Cardiac fibroblast (primary cell): ENCODE results near the gene SNCAIP.
"Not testable (repeated sequence)": the region's sequence is repeated elsewhere in the genome, so short reads cannot be mapped to it uniquely, and the experiment has no call there.

Experiments used
- DNase-seq, 2 donors: peaks; one replicate each; pipeline versions ENCODE4 v3.0.0 to v3.0.0-alpha.2; 2010; ENCODE audit warnings: low read depth in 2 of 2
- H3K4me3 ChIP-seq, 2 donors: replicated peaks in 1 of 2; 1 replicate in 1 of 2; 2 replicates in 1 of 2; pipeline ENCODE4 v1.5.1; 2011; ENCODE audit warnings: low read depth in 2 of 2, low read length in 2 of 2, mild to moderate bottlenecking in 2 of 2, moderate library complexity in 1 of 2
- TF ChIP-seq, protein P1 (sequence below): IDR thresholded peaks from one replicate; pipeline ENCODE4 v1.5.1; 2011; ENCODE audit warnings: low read depth, mild to moderate bottlenecking, low read length, inconsistent platforms

The SNCAIP gene

DNA sequence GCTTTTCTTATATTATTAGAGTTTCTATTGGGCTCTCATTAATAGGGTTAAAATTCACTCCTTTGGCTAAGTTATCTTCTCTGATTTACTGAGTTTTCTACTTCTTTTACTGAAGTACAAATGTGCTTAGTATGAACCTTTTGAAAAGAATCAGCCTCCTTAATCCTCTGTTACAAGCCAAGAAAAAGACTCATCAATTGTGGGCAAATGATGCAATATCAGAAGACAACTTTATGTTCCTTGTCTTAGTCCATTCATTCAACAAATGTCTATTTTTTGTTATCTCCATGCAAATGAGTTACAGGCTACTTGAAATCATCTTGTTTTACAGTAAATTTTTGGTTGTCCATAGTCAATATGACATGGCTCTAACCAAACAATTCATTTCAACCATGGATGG is 40.3 kb downstream of the SNCAIP start:
- no peak overlapping the region for H3K4me3 ChIP-seq
- no peak for DNase-seq
- TF ChIP-seq, protein P1, sequence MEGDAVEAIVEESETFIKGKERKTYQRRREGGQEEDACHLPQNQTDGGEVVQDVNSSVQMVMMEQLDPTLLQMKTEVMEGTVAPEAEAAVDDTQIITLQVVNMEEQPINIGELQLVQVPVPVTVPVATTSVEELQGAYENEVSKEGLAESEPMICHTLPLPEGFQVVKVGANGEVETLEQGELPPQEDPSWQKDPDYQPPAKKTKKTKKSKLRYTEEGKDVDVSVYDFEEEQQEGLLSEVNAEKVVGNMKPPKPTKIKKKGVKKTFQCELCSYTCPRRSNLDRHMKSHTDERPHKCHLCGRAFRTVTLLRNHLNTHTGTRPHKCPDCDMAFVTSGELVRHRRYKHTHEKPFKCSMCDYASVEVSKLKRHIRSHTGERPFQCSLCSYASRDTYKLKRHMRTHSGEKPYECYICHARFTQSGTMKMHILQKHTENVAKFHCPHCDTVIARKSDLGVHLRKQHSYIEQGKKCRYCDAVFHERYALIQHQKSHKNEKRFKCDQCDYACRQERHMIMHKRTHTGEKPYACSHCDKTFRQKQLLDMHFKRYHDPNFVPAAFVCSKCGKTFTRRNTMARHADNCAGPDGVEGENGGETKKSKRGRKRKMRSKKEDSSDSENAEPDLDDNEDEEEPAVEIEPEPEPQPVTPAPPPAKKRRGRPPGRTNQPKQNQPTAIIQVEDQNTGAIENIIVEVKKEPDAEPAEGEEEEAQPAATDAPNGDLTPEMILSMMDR = no peak

DNA sequence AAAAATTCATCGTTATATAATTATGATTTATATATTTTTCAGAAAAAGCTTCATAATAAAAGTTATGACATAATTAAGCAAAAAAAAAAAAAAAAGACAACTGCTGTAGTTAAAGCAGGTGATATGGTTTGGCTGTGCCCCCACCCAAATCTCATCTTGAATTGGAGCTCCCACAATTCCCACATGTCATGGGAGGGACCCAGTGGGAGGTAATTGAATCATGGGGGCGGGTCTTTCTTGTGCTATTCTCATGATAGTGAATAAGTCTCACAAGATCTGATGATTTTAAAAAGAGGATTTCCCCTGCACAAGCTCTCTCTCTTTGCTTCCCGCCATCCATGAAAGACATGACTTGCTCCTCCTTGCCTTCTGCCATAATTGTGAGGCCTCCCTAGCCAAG is 41.3 kb downstream of the SNCAIP start:
- DNase-seq, H3K4me3 ChIP-seq: not testable (repeated sequence)

DNA sequence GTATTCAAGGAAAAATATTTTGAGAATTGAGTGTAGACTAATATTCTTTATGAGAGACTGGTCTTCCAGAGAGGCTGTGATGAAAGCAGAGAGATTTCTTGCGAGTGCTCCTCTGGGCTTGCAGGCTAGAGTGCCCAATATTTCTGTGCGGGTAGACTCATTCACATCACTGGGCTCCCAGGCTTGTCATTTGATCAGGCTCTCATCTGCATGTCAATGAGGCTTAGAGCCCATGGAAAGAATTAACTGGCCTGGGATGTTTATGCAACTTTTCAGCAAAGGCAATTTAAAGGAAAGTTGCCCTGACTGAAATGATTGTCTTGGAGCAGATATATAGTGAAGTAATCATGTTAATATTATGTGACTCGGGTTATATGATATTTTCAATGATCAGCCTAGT is 42.3 kb downstream of the SNCAIP start:
- no peak overlapping the region for H3K4me3 ChIP-seq
- TF ChIP-seq, protein P1 = no peak
- DNase-seq = no peak

DNA sequence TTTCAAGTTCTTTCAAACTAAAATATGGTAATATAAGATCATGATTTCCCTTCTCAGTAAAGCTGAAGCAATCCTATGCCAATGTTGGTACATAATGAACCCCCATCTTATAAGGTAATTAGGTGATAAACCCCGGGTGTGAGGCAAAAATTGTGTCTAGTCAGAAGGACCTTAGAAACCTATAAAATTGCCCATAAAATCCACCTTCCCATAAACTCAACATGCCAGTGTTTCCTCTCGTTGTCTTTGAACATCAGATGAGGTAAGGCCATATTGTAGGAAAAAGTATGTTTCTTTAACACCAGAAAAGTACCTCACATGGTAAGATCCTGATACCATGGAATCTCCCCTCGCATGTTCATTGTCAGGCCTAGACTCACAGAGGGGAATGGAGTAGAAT is 43.3 kb downstream of the SNCAIP start:
- TF ChIP-seq, protein P1 = no peak
- no peak for DNase-seq
- H3K4me3 ChIP-seq = no peak overlapping the region

DNA sequence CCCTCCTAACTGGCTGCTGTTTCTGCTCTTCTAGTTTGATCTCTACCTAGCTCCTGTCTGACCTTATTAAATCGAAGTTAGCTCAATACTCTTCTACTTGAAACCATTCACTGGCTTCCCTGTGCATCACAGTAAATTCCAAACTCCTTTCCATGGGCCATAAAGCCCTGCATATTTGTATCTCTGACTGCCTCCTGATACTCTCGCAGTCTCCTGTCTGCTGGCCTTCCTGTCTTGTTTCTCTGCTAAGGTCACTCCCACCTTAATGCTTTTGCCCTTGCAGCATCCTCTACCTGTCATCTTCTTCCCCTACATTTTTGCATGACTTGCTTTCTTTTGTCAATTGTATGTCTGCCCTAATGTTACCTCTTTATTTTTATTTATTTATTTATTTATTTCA is 44.8 kb downstream of the SNCAIP start:
- TF ChIP-seq, protein P1 = no peak
- H3K4me3 ChIP-seq = no peak overlapping the region
- no peak for DNase-seq

DNA sequence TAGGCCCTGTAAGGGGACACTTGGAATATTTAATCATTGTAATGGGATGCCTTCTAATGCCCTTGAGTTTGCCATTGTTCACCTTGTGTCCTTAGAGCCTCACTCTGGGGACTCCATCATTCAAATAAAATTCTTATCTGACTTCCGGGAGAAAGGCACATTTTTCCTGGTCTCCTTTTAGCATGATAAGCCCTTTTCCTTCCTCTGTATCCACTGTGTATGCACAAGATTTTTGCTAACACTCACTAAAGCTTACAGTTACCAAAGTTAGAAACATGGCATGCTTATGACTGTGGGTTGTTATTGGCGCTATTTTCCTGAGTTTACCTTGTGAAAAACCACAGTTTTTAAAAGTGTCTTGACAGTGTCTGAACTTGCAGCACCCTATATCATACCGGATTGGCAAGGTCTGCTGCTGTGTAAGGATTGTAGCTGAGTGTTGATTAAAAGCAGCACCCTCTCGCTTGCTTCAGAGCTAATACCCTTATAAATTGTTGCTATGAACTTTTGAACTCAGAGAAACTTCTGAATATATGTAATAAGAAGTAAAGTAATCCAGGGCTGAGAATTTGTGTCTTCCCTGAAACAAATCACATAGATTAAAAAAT is 46.4 kb downstream of the SNCAIP start:
- DNase-seq = no peak
- no peak overlapping the region for H3K4me3 ChIP-seq
- TF ChIP-seq, protein P1 = no peak

DNA sequence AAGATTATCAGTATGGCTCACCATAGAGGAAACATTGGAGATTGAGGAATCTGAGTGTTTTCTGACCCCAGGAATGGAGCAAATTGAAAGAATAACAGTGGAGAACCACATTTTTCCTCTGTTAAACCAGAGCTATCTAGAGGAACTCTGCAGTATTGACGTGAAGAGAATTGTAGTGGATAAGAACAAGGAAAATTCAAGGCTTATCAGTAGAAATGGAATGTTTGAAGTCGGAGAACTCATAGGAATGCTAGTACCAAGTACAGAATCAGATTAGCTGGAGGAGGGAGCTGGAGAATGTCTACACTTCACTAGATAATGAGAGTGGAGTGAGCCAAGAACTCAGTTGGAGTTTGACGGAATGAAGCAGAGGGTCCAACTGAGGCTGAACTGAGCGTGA is 50.3 kb downstream of the SNCAIP start:
- H3K4me3 ChIP-seq = no peak overlapping the region
- peak in 1 of 2 donors; percentile 66 for DNase-seq
- TF ChIP-seq, protein P1 = no peak
